ENCODE measurements around the gene GAPVD1.
"Not testable (repeated sequence)": the region's sequence is repeated elsewhere in the genome, so short reads cannot be mapped to it uniquely, and the experiment has no call there.

Gene GAPVD1

GRCh38 chr9:125254231-125254630 lies 7.4 kb upstream of the GAPVD1 start:
- Histone ChIP-seq H3K4me3 (ENCODE audit: low read length in 2 of 2) (no peak overlapping the region), H3K27me3 (ENCODE audit: control insufficient read depth in 2 of 2, insufficient read depth in 2 of 2, low read length in 2 of 2) (no peaks in the 10 kb centered on the region), H3K9ac (ENCODE audit: low read depth in 1 of 2, low read length in 2 of 2) (no peak overlapping the region), H3K36me3 (ENCODE audit: control insufficient read depth in 2 of 2, insufficient read depth in 2 of 2, low read length in 2 of 2) (no peaks in the 10 kb centered on the region), H3K9me3 (ENCODE audit: control insufficient read depth in 2 of 2, low read length in 2 of 2) (no peaks in the 10 kb centered on the region), H3K27ac (ENCODE audit: low read depth in 2 of 2, low read length in 2 of 2) (no peak overlapping the region), H3K4me1 (ENCODE audit: control insufficient read depth in 2 of 2, insufficient read depth in 2 of 2, low read length in 2 of 2) (no peaks in the 10 kb centered on the region)

- Histone ChIP-seq H3K4me3 (ENCODE audit: low read length in 2 of 2) (no peak overlapping the region), H3K9me3 (ENCODE audit: control insufficient read depth in 2 of 2, low read length in 2 of 2) (no peaks in the 10 kb centered on the region), H3K27ac (ENCODE audit: low read depth in 2 of 2, low read length in 2 of 2) (no peak overlapping the region), H3K27me3 (ENCODE audit: control insufficient read depth in 2 of 2, insufficient read depth in 2 of 2, low read length in 2 of 2) (no peaks in the 10 kb centered on the region), H3K9ac (ENCODE audit: low read depth in 1 of 2, low read length in 2 of 2) (no peak overlapping the region), H3K36me3 (ENCODE audit: control insufficient read depth in 2 of 2, insufficient read depth in 2 of 2, low read length in 2 of 2) (no peaks in the 10 kb centered on the region), H3K4me1 (ENCODE audit: control insufficient read depth in 2 of 2, insufficient read depth in 2 of 2, low read length in 2 of 2) (peaks cover 0 to 4% of the 10 kb centered on the region in 2 donors)
These were observed 5.7 kb upstream of the GAPVD1 start for GRCh38 chr9:125255781-125256391.

GRCh38 chr9:125258160-125258785 lies 3.4 kb upstream of the GAPVD1 start:
- Histone ChIP-seq H3K4me1 (ENCODE audit: control insufficient read depth in 2 of 2, insufficient read depth in 2 of 2, low read length in 2 of 2) (peaks cover 4 to 14% of the 10 kb centered on the region in 2 donors), H3K27me3 (ENCODE audit: control insufficient read depth in 2 of 2, insufficient read depth in 2 of 2, low read length in 2 of 2) (no peaks in the 10 kb centered on the region), H3K36me3 (ENCODE audit: control insufficient read depth in 2 of 2, insufficient read depth in 2 of 2, low read length in 2 of 2) (no peaks in the 10 kb centered on the region), H3K9ac (ENCODE audit: low read depth in 1 of 2, low read length in 2 of 2) (no peak overlapping the region), H3K27ac (ENCODE audit: low read depth in 2 of 2, low read length in 2 of 2) (no peak overlapping the region), H3K4me3 (ENCODE audit: low read length in 2 of 2) (no peak overlapping the region), H3K9me3 (ENCODE audit: control insufficient read depth in 2 of 2, low read length in 2 of 2) (no peaks in the 10 kb centered on the region)

GRCh38 chr9:125258832-125259534 lies 2.6 kb upstream of the GAPVD1 start:
- no peaks in the 10 kb centered on the region for H3K9me3 ChIP-seq (ENCODE audit: control insufficient read depth in 2 of 2, low read length in 2 of 2)
- H3K4me3 ChIP-seq (ENCODE audit: low read length in 2 of 2) = no peak overlapping the region
- H3K27ac ChIP-seq (ENCODE audit: low read depth in 2 of 2, low read length in 2 of 2) = no peak overlapping the region
- H3K9ac ChIP-seq (ENCODE audit: low read depth in 1 of 2, low read length in 2 of 2) = no peak overlapping the region
- no peaks in the 10 kb centered on the region for H3K36me3 ChIP-seq (ENCODE audit: control insufficient read depth in 2 of 2, insufficient read depth in 2 of 2, low read length in 2 of 2)
- peaks cover 4 to 14% of the 10 kb centered on the region in 2 donors for H3K4me1 ChIP-seq (ENCODE audit: control insufficient read depth in 2 of 2, insufficient read depth in 2 of 2, low read length in 2 of 2)
- H3K27me3 ChIP-seq (ENCODE audit: control insufficient read depth in 2 of 2, insufficient read depth in 2 of 2, low read length in 2 of 2) = no peaks in the 10 kb centered on the region

- Histone ChIP-seq H3K4me3 (ENCODE audit: low read length in 2 of 2) (no peak overlapping the region), H3K27ac (ENCODE audit: low read depth in 2 of 2, low read length in 2 of 2) (peak overlapping the region in 1 of 2 donors; percentile 27), H3K27me3 (ENCODE audit: control insufficient read depth in 2 of 2, insufficient read depth in 2 of 2, low read length in 2 of 2) (no peaks in the 10 kb centered on the region), H3K9ac (ENCODE audit: low read depth in 1 of 2, low read length in 2 of 2) (no peak overlapping the region), H3K9me3 (ENCODE audit: control insufficient read depth in 2 of 2, low read length in 2 of 2) (no peaks in the 10 kb centered on the region), H3K4me1 (ENCODE audit: control insufficient read depth in 2 of 2, insufficient read depth in 2 of 2, low read length in 2 of 2) (peaks cover 4 to 14% of the 10 kb centered on the region in 2 donors), H3K36me3 (ENCODE audit: control insufficient read depth in 2 of 2, insufficient read depth in 2 of 2, low read length in 2 of 2) (no peaks in the 10 kb centered on the region)
These were observed 1.1 kb upstream of the GAPVD1 start for GRCh38 chr9:125260561-125260960.

GRCh38 chr9:125262294-125262991 lies 817 bp downstream of the GAPVD1 start:
- Histone ChIP-seq H3K36me3 (ENCODE audit: control insufficient read depth in 2 of 2, insufficient read depth in 2 of 2, low read length in 2 of 2) (no peaks in the 10 kb centered on the region), H3K27ac (ENCODE audit: low read depth in 2 of 2, low read length in 2 of 2) (peak overlapping the region in 1 of 2 donors; percentile 91)

GRCh38 chr9:125264068-125264467 lies 2.4 kb downstream of the GAPVD1 start:
- H3K4me3 ChIP-seq (ENCODE audit: low read length in 2 of 2); H3K36me3 ChIP-seq (ENCODE audit: control insufficient read depth in 2 of 2, insufficient read depth in 2 of 2, low read length in 2 of 2); H3K9me3 ChIP-seq (ENCODE audit: control insufficient read depth in 2 of 2, low read length in 2 of 2); H3K27me3 ChIP-seq (ENCODE audit: control insufficient read depth in 2 of 2, insufficient read depth in 2 of 2, low read length in 2 of 2); H3K9ac ChIP-seq (ENCODE audit: low read depth in 1 of 2, low read length in 2 of 2); H3K27ac ChIP-seq (ENCODE audit: low read depth in 2 of 2, low read length in 2 of 2): not testable (repeated sequence)
- peaks cover 4 to 14% of the 10 kb centered on the region in 2 donors for H3K4me1 ChIP-seq (ENCODE audit: control insufficient read depth in 2 of 2, insufficient read depth in 2 of 2, low read length in 2 of 2)

More at GRCh38 chr9:125262294-125262991, 817 bp downstream of the GAPVD1 start:
- Histone ChIP-seq H3K9me3 (ENCODE audit: control insufficient read depth in 2 of 2, low read length in 2 of 2) (no peaks in the 10 kb centered on the region), H3K4me1 (ENCODE audit: control insufficient read depth in 2 of 2, insufficient read depth in 2 of 2, low read length in 2 of 2) (peaks cover 4 to 14% of the 10 kb centered on the region in 2 donors), H3K9ac (ENCODE audit: low read depth in 1 of 2, low read length in 2 of 2) (peak overlapping the region; percentile 84 to 90), H3K4me3 (ENCODE audit: low read length in 2 of 2) (peak overlapping the region; percentile 84 to 96), H3K27me3 (ENCODE audit: control insufficient read depth in 2 of 2, insufficient read depth in 2 of 2, low read length in 2 of 2) (no peaks in the 10 kb centered on the region)

- no peak overlapping the region for H3K9ac ChIP-seq (ENCODE audit: low read depth in 1 of 2, low read length in 2 of 2)
- no peaks in the 10 kb centered on the region for H3K27me3 ChIP-seq (ENCODE audit: control insufficient read depth in 2 of 2, insufficient read depth in 2 of 2, low read length in 2 of 2)
- no peaks in the 10 kb centered on the region for H3K9me3 ChIP-seq (ENCODE audit: control insufficient read depth in 2 of 2, low read length in 2 of 2)
- no peaks in the 10 kb centered on the region for H3K36me3 ChIP-seq (ENCODE audit: control insufficient read depth in 2 of 2, insufficient read depth in 2 of 2, low read length in 2 of 2)
- H3K4me3 ChIP-seq (ENCODE audit: low read length in 2 of 2) = no peak overlapping the region
- H3K4me1 ChIP-seq (ENCODE audit: control insufficient read depth in 2 of 2, insufficient read depth in 2 of 2, low read length in 2 of 2) = peaks cover 2 to 10% of the 10 kb centered on the region in 2 donors
- H3K27ac ChIP-seq (ENCODE audit: low read depth in 2 of 2, low read length in 2 of 2) = no peak overlapping the region
These were observed 6.9 kb downstream of the GAPVD1 start for GRCh38 chr9:125268394-125269013.

GRCh38 chr9:125269014-125269397 lies 7.4 kb downstream of the GAPVD1 start:
- no peaks in the 10 kb centered on the region for H3K27me3 ChIP-seq (ENCODE audit: control insufficient read depth in 2 of 2, insufficient read depth in 2 of 2, low read length in 2 of 2)
- no peak overlapping the region for H3K9ac ChIP-seq (ENCODE audit: low read depth in 1 of 2, low read length in 2 of 2)
- no peaks in the 10 kb centered on the region for H3K36me3 ChIP-seq (ENCODE audit: control insufficient read depth in 2 of 2, insufficient read depth in 2 of 2, low read length in 2 of 2)
- H3K4me3 ChIP-seq (ENCODE audit: low read length in 2 of 2) = no peak overlapping the region
- no peak overlapping the region for H3K27ac ChIP-seq (ENCODE audit: low read depth in 2 of 2, low read length in 2 of 2)
- H3K9me3 ChIP-seq (ENCODE audit: control insufficient read depth in 2 of 2, low read length in 2 of 2) = no peaks in the 10 kb centered on the region
- peaks cover 2 to 12% of the 10 kb centered on the region in 2 donors for H3K4me1 ChIP-seq (ENCODE audit: control insufficient read depth in 2 of 2, insufficient read depth in 2 of 2, low read length in 2 of 2)

Measured in mucosa of rectum (tissue), 2 donors.